Breast epithelium (tissue), 3 donors: ENCODE results near the gene MBD3L3.
"Not testable (repeated sequence)": the region's sequence is repeated elsewhere in the genome, so short reads cannot be mapped to it uniquely, and the experiment has no call there.

Source experiments
- CTCF ChIP-seq, 3 donors: fragments of 450-650 bp; IDR thresholded peaks; one replicate each; pipeline ENCODE4 v1.5.1; 2016 to 2017; ENCODE audit warnings: antibody characterized with exemption in 3 of 3, mild to moderate bottlenecking in 3 of 3, moderate library complexity in 3 of 3
- POLR2A ChIP-seq: fragments of 450-650 bp; IDR thresholded peaks from one replicate; pipeline ENCODE4 v1.6.1; 2016; ENCODE audit warnings: antibody characterized with exemption, mild to moderate bottlenecking, moderate library complexity
- POLR2AphosphoS5 ChIP-seq, 3 donors: sonication (generic); formaldehyde crosslinking; IDR thresholded peaks; one replicate each; pipeline ENCODE4 v1.6.1; 2017; ENCODE audit warnings: antibody characterized with exemption in 3 of 3

DNA sequence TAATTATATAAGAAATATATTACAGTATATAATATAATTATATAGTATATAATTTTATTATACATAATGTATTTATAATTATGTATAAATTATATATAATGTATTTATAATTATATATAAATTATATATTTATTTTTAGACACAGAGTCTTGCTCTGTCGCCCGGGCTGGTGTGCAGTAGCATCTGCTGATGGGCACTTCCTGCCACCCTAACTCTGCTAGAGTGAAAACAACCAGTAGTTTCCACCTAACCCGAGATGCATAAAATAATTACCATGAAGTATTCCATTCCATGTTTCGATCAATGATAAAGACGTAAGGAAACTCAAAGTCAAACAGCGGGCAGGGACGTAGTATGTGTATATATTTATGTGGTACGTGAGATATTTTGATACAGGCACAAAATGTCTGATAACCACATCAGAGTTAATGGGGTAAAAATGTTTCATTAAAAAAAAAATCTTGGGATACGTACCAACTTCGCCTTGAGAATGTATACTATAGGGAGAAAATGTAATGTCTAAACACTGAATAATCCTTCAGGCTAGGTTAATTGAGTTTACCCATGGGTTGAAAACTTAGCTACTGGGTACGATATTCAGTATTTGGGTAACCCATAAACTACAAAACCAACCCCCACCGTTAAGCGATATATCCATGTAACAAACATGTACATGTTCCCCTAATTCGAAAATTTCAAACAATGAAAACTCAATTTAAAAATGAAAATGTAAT lies 3.7 kb downstream of the MBD3L3 start:
- TF ChIP-seq CTCF (IDR thresholded peaks at IDR 0.05); POLR2AphosphoS5 (IDR thresholded peaks at IDR 0.05); POLR2A: not testable (repeated sequence)
